Activated naive CD8-positive, alpha-beta T cell treated with anti-CD3 and anti-CD28 coated beads, Interleukin-2, amount 10 ng/mL, durations not matched to agents 7 days and 5 days (primary cell): ENCODE data around the gene LHX3. TPM values are rescaled to one million over a fixed set of nuclear protein-coding genes. Genes with fewer than 3 reads are reported as not detected.

Source experiments
- ATAC-seq: fragments of 150-1000 bp; cut with Tn5 transposase; one replicate; pipeline ENCODE4 v1.10.0; 2021; ENCODE audit warnings: low read depth, moderate library complexity
- POLR2A ChIA-PET: fragments of 350-600 bp; sonication (Branson Sonifier 250); formaldehyde crosslinking; loops from one replicate; lab custom pipeline; 2021; ENCODE audit warnings: antibody characterized with exemption; lab: Charles Lee
- DNase-seq: peaks from one replicate; pipeline ENCODE4 v3.0.0; 2021
- H3K27ac Mint-ChIP-seq: one replicate; pipeline ENCODE4 v1.8.0; 2022; ENCODE audit warnings: mild to moderate bottlenecking, mixed read lengths
- H3K27me3 Mint-ChIP-seq: one replicate; pipeline ENCODE4 v1.8.0; 2022; ENCODE audit warnings: mild to moderate bottlenecking, moderate library complexity, mixed read lengths
- H3K36me3 Mint-ChIP-seq: one replicate; pipeline ENCODE4 v1.8.0; 2021; ENCODE audit warnings: mild to moderate bottlenecking, mixed read lengths
- H3K4me1 Mint-ChIP-seq: one replicate; pipeline ENCODE4 v1.8.0; 2021; ENCODE audit warnings: mixed read lengths
- H3K4me3 Mint-ChIP-seq: one replicate; pipeline ENCODE4 v1.8.0; 2022; ENCODE audit warnings: mild to moderate bottlenecking, moderate library complexity, mixed read lengths
- H3K9me3 Mint-ChIP-seq: one replicate; pipeline ENCODE4 v1.8.0; 2021; ENCODE audit warnings: mixed read lengths
- total RNA-seq, 2 experiments: library from RNA; stranded (reverse); gene quantifications; one replicate each; pipeline ENCODE4 v1.2.3, GENCODE V29; 2021

Gene LHX3
- total RNA-seq, 2 experiments from 2014 or later, result not detected

DNA sequence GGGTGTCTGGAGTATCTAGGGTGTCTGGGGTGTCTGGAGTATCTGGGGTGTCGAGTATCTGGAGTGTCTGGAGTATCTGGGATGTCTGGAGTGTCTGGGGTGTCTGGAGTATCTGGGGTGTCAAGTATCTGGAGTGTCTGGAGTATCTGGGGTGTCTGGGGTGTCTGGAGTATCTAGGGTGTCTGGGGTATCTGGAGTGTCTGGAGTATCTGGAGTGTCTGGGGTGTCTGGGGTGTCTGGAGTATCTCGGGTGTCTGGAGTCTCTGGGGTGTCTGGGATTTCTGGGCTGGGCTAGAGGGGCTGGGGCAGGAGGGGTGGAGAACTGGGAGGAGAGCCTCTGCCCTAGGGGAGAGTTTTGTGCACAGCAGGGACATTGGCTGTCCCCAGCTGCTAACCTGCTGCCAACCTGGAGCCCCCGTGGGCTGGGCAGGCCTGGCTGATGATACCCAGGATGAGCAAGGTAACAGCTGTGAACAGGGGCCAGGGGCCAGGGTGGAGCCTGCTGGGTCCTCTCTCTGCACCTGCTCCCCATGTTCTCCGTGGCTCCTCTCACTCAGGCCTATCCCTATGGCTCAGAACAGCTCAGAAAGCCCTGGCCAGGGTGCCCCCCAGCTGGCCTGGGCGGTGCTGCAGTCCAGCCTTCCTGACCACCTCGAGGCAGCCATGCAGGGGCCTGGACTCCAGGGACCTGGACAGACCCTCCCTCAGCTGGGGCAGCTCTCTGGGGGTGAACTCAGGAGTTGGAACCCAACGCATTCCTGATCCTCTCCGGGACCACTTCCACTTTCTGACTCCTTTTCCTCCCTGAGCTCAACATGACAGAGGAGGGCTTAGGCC lies 29.9 kb downstream of the LHX3 start:
- POLR2A ChIA-PET, result no interaction called here
- no peaks in the 10 kb centered on the region for H3K4me1 Mint-ChIP-seq
- H3K9me3 Mint-ChIP-seq, result no peaks in the 10 kb centered on the region
- no peak overlapping the region for H3K27ac Mint-ChIP-seq
- DNase-seq (no peak), ATAC-seq (no peak)
- H3K4me3 Mint-ChIP-seq, result no peak overlapping the region
- H3K36me3 Mint-ChIP-seq, result no peaks in the 10 kb centered on the region
- no peaks in the 10 kb centered on the region for H3K27me3 Mint-ChIP-seq

DNA sequence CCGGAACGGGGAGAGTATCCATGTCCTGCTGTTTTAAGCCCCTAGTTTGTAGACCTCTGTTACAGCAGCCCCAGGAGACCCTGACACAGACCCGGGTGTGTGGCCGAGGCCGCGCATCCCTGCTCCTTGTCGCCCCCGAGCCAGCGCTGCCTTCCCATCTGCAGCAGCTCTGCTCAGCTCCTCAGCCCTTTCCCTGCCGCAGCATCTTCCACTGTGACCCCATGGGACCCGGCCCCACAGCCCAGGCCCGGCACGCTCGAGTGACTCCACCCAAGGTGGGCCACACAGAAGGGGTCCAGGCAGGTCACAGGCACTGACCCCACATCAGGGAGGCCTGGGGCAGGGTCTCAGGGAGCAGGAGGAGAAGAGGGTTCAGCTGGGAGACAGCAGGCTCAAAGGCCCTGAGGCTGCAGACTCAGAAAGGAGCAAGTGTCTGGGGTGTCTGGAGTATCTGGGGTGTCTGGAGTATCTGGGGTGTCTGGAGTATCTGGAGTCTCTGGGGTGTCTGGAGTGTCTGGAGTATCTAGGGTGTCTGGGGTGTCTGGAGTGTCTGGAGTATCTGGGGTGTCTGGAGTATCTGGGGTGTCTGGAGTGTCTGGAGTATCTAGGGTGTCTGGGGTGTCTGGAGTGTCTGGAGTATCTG lies 31.2 kb downstream of the LHX3 start:
- Mint-ChIP-seq H3K9me3 (no peaks in the 10 kb centered on the region), H3K27ac (no peak overlapping the region), H3K4me1 (no peaks in the 10 kb centered on the region), H3K36me3 (no peaks in the 10 kb centered on the region), H3K27me3 (peaks cover 2% of the 10 kb centered on the region), H3K4me3 (no peak overlapping the region)
- DNase-seq (no peak), ATAC-seq (no peak)
- POLR2A ChIA-PET, result no interaction called here

DNA sequence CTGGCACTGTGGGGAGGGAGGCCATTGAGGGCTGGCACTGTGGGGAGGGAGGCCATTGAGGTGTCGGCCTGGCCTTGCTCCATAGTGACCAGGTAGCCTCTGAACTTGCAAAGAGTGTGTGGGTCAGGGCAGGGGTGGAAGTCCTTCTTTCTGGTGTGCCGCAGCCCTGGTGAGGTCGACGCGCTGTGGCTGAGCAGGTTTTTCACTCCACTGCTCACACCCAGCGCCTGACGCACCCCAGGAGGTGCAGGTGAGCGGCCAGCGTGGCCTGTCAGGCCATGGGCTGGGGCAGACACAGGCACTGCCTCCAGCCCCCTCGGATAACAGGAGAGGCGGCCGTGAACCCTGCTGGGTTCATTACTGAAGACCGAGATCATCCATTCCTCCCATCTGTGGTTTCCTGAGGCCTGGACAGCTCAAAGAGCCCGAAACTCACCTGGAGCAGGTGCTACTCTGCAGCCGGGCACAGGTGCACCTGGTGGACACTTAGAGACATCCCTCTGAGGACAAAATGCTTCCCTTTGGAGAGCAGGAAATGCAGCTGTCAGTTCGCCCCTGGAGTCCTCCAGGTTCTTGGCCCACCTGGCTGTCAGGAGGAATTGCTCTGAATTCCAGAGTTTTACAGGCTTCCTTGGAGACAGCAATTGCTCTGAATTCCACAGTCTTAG lies 32.4 kb downstream of the LHX3 start:
- Mint-ChIP-seq H3K4me1 (no peaks in the 10 kb centered on the region), H3K27me3 (peaks cover 2% of the 10 kb centered on the region), H3K27ac (no peak overlapping the region)

DNA sequence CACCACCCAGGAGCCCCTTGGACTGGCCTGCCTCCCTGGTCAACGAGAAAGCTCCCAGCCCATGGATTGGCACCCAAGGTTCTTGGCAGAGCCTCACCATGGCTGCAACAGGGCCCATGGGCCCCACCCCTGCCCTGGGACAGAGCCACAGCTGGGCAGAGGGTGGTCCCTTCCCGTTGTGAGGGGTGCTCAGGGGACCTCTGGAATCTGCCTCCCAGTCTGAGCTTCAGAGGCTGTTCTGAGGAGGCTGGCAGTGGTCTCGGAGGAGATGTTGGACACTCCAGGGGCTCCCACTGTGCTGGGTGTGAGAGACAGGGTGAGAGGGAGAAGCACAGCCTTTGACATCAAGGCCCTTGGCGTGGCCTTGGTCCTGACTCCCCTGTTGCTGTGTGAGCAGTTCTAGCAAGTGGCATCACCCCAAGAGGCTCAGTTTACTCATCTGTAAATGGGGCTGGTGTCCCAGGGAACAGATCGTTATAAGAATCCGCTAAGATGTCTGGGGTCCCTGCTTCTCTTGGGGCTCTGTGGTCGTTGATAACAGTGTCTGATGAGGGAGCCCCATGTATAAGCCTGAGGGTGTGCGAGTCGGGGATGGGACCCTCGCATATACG lies 33.0 kb downstream of the LHX3 start:
- Mint-ChIP-seq H3K4me3 (no peak overlapping the region), H3K27ac (no peak overlapping the region), H3K9me3 (no peaks in the 10 kb centered on the region), H3K36me3 (no peaks in the 10 kb centered on the region), H3K4me1 (no peaks in the 10 kb centered on the region), H3K27me3 (peaks cover 2% of the 10 kb centered on the region)
- DNase-seq (no peak), ATAC-seq (no peak)
- POLR2A ChIA-PET, result no interaction called here

More for the DNA sequence above, 32.4 kb downstream of the LHX3 start:
- POLR2A ChIA-PET, result no interaction called here
- DNase-seq (no peak), ATAC-seq (no peak)
- Mint-ChIP-seq H3K9me3 (no peaks in the 10 kb centered on the region), H3K4me3 (no peak overlapping the region), H3K36me3 (no peaks in the 10 kb centered on the region)

DNA sequence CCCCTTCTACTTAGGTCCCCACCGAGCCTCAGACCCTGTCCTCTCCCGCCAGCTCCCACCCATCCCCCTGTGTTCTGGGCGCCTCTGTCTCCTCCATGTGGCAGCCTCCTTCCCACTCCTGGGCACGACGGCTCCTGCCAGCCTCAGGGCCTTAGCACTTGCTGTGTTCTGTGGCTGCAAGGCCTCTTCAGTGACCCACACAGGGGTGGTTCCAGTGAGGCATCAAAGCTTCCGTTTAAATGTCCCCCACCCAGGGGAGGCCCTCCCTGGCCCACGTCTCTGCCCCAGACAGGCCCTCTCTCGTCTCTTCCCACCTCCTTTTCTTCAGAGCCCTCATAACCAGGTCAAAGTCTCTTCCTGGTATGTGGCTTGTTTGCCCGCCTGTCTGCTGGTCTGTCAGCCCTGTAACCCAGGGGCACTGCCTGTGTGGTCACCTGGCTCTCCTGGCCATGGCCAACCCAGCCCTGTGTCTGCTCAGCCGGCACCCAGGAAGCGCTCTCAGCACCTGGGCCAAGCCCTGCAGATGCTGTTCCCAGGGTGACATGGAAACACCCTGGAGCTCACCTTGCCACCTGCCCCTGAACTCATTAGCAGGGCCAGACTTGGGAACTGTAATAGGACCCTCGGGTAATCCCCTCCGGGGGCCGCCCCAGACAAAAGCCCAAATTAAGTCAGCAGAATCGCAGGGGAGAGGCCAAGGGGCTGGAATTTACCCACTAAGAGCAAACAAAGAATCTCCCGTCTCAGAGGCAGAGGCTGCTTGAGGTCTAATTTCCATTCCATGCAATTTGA lies 33.7 kb downstream of the LHX3 start:
- no peaks in the 10 kb centered on the region for H3K36me3 Mint-ChIP-seq
- H3K9me3 Mint-ChIP-seq, result no peaks in the 10 kb centered on the region
- DNase-seq (no peak), ATAC-seq (no peak)
- POLR2A ChIA-PET, result no interaction called here
- no peak overlapping the region for H3K27ac Mint-ChIP-seq
- no peaks in the 10 kb centered on the region for H3K4me1 Mint-ChIP-seq
- peaks cover 2% of the 10 kb centered on the region for H3K27me3 Mint-ChIP-seq
- no peak overlapping the region for H3K4me3 Mint-ChIP-seq

DNA sequence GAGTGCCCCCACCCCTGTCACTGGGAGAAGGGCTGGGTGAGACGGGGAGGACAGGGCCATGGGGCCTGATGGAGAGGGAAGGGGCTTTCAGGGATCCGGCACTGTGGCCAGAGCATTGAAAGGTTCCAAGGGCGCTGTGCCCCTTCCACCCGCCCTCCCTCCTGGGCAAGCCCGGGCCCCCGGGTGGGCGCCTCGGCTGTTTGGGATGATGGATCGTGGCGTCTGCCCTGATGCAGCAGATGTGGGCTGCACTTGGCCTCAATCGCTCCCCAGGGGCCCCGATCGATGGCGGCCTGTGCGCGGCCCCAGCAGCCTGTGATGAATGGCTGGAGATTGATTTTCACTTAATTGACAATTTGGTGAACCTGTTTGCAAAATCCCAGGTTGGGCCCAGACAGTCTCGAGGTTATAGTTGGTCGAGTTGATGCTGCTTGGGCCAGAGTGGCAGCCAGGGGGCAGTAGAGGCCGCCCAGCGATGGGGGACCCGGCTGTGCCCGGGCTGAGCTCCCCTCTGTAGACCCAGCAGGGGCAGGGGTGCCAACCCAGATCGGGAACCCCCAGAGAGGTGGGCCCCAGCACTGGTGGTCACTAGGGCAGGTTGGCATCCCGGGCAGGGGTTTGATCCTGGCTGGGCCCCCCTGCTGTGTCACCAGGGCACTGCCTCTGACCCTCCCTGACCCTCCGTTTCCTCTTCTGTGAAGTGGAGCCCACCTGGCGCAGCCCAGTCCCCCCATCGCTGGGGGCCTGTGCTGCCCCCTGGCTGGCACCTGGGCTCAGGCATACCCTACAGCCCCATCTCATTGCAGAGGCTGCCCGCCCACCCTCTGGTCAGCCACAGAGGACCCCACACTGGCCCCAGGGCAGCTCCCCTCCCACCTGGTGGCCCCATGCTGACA lies 34.7 kb downstream of the LHX3 start:
- peaks cover 2% of the 10 kb centered on the region for H3K27me3 Mint-ChIP-seq
- no peaks in the 10 kb centered on the region for H3K9me3 Mint-ChIP-seq
- H3K27ac Mint-ChIP-seq, result no peak overlapping the region
- no peaks in the 10 kb centered on the region for H3K4me1 Mint-ChIP-seq
- no peak overlapping the region for H3K4me3 Mint-ChIP-seq
- POLR2A ChIA-PET, result no interaction called here
- peak; percentile 67 for ATAC-seq
- DNase-seq, result peak; percentile 73
- H3K36me3 Mint-ChIP-seq, result no peaks in the 10 kb centered on the region

DNA sequence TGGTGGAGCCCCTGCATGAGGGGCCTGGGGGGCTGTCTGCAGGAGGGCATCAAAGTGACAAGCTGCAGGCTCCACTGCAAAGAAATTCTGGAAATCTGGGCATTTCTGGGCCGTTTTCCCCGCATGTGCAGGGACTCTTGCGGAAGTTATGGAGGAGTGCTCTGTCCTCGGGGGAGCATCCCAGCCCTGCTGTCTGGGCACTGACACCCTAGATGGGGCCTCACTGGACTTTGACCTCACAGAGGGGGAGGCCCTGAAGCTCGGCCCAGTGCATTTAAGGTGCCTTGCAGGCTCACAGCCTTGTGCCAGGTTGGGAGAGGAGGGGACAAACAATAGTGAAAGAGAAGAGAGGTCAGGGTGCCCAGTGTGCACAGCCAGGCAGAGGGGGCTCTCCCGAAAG lies 35.4 kb downstream of the LHX3 start:
- H3K4me3 Mint-ChIP-seq, result no peak overlapping the region
- POLR2A ChIA-PET, result no interaction called here

DNA sequence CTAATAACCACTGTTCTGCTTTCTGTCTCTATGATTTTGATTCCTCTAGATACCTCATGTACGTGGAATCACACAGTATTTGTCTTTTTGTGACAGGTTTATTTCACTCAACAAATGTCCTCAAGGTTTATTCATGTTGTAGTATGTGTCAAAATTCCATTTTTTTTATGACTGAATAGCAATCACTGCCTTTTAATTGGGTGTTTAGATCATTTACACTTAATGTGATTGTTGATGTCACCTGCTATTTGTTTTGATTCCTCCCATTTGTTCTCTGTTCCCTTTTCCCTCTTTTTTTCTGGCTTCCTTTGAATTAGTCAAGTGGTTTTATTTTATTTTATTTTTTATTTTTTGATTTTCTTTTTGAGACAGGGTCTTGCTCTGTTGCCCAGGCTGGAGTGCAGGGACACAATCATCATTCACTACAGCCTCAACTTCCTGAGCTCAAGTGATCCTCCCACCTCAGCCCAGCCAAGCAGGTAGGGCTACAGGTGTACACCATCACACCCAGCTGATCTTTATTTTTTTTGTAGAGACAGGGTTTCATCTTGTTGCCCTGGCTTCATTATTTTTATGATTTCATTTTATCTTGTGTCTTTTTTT lies 41.6 kb downstream of the LHX3 start:
- Mint-ChIP-seq H3K4me1 (no peaks in the 10 kb centered on the region), H3K36me3 (no peaks in the 10 kb centered on the region)

More for the DNA sequence above, 35.4 kb downstream of the LHX3 start:
- H3K4me1 Mint-ChIP-seq, result no peaks in the 10 kb centered on the region
- ATAC-seq (no peak), DNase-seq (no peak)
- no peaks in the 10 kb centered on the region for H3K36me3 Mint-ChIP-seq
- H3K27ac Mint-ChIP-seq, result no peak overlapping the region
- peaks cover 2% of the 10 kb centered on the region for H3K27me3 Mint-ChIP-seq
- H3K9me3 Mint-ChIP-seq, result no peaks in the 10 kb centered on the region

DNA sequence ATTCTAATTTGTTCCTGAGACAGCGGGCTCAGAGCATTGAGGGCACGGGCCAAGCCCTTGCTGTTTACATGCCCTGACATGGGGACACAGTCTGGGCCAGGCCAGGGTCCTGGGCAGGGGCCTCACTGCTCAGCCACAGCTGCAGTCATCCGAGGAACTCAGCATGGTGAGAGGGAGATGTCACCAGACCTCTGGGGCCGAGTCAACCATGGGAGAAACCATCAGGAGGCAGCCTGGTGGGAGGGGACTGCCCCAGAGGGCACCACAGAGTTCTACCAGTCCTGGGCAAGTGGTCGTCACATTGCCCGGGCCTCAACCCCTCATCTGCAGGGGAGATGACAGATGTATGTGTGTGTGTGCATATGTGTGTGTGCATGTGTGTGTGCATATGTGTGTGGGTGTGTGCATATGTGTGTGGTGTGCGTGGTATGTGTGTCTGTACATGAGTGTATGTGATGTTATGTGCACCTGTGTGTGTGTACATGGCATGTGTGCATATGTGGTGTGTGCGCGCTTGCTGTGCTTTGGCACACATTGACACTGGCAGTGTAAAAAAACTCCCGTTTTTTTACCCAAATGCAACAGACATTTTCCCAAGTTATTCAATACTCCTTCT lies 43.8 kb downstream of the LHX3 start:
- Mint-ChIP-seq H3K27ac (no peak overlapping the region), H3K36me3 (no peaks in the 10 kb centered on the region), H3K4me3 (no peak overlapping the region), H3K4me1 (no peaks in the 10 kb centered on the region), H3K9me3 (no peaks in the 10 kb centered on the region), H3K27me3 (peaks cover 4% of the 10 kb centered on the region)
- no peak for DNase-seq
- no peak for ATAC-seq
- POLR2A ChIA-PET, result no interaction called here

More for the DNA sequence above, 41.6 kb downstream of the LHX3 start:
- H3K27me3 Mint-ChIP-seq, result no peaks in the 10 kb centered on the region
- no peak overlapping the region for H3K27ac Mint-ChIP-seq
- DNase-seq (no peak), ATAC-seq (no peak)
- POLR2A ChIA-PET, result no interaction called here
- H3K9me3 Mint-ChIP-seq, result no peaks in the 10 kb centered on the region
- no peak overlapping the region for H3K4me3 Mint-ChIP-seq

DNA sequence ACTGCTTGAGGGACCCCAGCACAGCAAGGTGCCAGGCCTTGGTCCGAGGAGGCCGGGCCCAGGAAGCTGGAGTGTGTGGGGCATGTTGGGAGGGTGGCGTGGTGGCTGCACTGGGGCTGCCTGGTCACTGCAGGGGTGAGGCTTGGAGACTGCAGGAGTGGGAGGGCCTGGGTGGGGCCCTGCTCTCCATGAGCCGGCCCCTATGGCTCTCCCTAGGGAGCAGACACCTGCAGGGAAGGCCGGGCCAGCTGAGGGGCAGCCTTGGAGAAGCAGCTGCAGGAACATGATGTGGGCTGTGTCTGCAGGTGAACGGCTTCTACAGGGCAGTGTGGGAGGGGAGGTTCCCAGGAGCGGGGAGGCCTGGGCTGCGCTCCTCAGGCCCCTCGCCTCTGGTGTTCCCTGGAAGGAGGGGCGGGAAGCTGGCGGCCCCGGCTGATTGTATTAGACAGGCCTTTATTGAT lies 44.5 kb downstream of the LHX3 start:
- DNase-seq (no peak), ATAC-seq (no peak)
- Mint-ChIP-seq H3K9me3 (no peaks in the 10 kb centered on the region), H3K36me3 (no peaks in the 10 kb centered on the region), H3K27me3 (peaks cover 4% of the 10 kb centered on the region), H3K4me3 (no peak overlapping the region), H3K27ac (no peak overlapping the region), H3K4me1 (no peaks in the 10 kb centered on the region)
- POLR2A ChIA-PET, result interaction anchor here (0.5 kb wide), 1 partner anchor 119 kb away, joined by 5 read pairs; no protein-coding TSS in a partner anchor

DNA sequence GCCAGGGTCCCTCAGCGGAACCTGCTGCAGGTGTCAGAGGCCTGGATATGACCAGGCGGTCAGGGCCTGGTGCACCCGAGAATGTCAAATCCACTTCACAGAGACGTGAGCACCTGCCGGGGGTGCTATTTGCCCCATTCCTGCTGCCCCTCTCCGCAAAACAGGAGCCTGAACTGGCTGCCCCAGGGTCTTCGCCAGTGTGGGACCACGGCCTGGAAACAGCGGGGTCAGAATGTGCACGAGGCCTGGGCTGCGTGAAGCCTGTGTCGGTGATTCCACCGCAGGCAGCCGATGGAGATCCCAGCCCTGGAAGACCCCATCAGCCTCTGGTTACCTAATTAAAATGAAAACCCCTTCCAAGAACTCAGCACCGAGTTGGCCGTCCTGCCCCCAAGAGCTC lies 45.1 kb downstream of the LHX3 start:
- Mint-ChIP-seq H3K27ac (no peak overlapping the region), H3K36me3 (no peaks in the 10 kb centered on the region), H3K4me1 (no peaks in the 10 kb centered on the region), H3K4me3 (no peak overlapping the region), H3K27me3 (peaks cover 4% of the 10 kb centered on the region), H3K9me3 (no peaks in the 10 kb centered on the region)
- POLR2A ChIA-PET, result interaction anchor here (0.5 kb wide), 2 partner anchors 118 to 371 kb away, joined by 3 to 5 read pairs; no protein-coding TSS in a partner anchor
- ATAC-seq (no peak), DNase-seq (no peak)
